Germinal center (tissue), 1 donor: Measurements from ENCODE around the gene PLIN5.
"Not testable (repeated sequence)": the region's sequence is repeated elsewhere in the genome, so short reads cannot be mapped to it uniquely, and the experiment has no call there.

Experiments used
- DNase-seq: peaks from one replicate; pipeline ENCODE4 v3.0.0; 2012; ENCODE audit warnings: mixed read lengths, low spot score

The PLIN5 gene

GRCh38 chr19:4568886-4569285, 33.9 kb upstream of the PLIN5 start:
- DNase-seq = no peak

- no peak for DNase-seq
Measured at GRCh38 chr19:4567584-4568071, 32.6 kb upstream of the PLIN5 start.

- no peak for DNase-seq
Measured at GRCh38 chr19:4566402-4567051, 31.5 kb upstream of the PLIN5 start.

- DNase-seq = not testable (repeated sequence)
Measured at GRCh38 chr19:4563562-4563961, 28.5 kb upstream of the PLIN5 start.

- DNase-seq = not testable (repeated sequence)
Measured at GRCh38 chr19:4562085-4562484, 27.1 kb upstream of the PLIN5 start.

- no peak for DNase-seq
Measured at GRCh38 chr19:4559569-4559968, 24.5 kb upstream of the PLIN5 start, which contains the start of gene SEMA6B. SEMA6B (minus strand) TSS chr19:4559684; CDS start chr19:4558457, 1,227 bp downstream.

- peak; percentile 56 for DNase-seq
Measured at GRCh38 chr19:4557971-4558941, 23.2 kb upstream of the PLIN5 start.

GRCh38 chr19:4557144-4557970, 22.3 kb upstream of the PLIN5 start:
- DNase-seq = no peak

- DNase-seq = peak; percentile 49
Measured at GRCh38 chr19:4556597-4557127, 21.6 kb upstream of the PLIN5 start.

GRCh38 chr19:4555657-4556561, 20.9 kb upstream of the PLIN5 start:
- no peak for DNase-seq

- DNase-seq = no peak
Measured at GRCh38 chr19:4554717-4555116, 19.7 kb upstream of the PLIN5 start.

- DNase-seq = no peak
Measured at GRCh38 chr19:4553775-4554174, 18.8 kb upstream of the PLIN5 start.

- DNase-seq = no peak
Measured at GRCh38 chr19:4553092-4553695, 18.2 kb upstream of the PLIN5 start.

GRCh38 chr19:4552525-4552819, 17.4 kb upstream of the PLIN5 start:
- DNase-seq = no peak

- no peak for DNase-seq
Measured at GRCh38 chr19:4550479-4551050, 15.5 kb upstream of the PLIN5 start.

GRCh38 chr19:4550018-4550417, 15.0 kb upstream of the PLIN5 start:
- DNase-seq = no peak

- no peak for DNase-seq
Measured at GRCh38 chr19:4548238-4548584, 13.2 kb upstream of the PLIN5 start.

- no peak for DNase-seq
Measured at GRCh38 chr19:4547303-4548237, 12.5 kb upstream of the PLIN5 start.
